Parathyroid adenoma (tissue), 2 donors: ENCODE measurements around the gene DGUOK.

Experiments used
- H2AFZ ChIP-seq: fragments of 300-600 bp; sonication (generic); one replicate; pipeline ENCODE4 v1.7.0; 2017; ENCODE audit warnings: antibody characterized with exemption, mild to moderate bottlenecking
- H3K27ac ChIP-seq: fragments of 300-600 bp; sonication (generic); one replicate; pipeline ENCODE4 v1.7.0; 2017
- H3K27me3 ChIP-seq: fragments of 300-600 bp; sonication (generic); one replicate; pipeline ENCODE4 v1.7.0; 2017; ENCODE audit warnings: low read length; ENCODE audit not compliant: control insufficient read depth, insufficient read depth
- H3K36me3 ChIP-seq: fragments of 300-600 bp; sonication (generic); one replicate; pipeline ENCODE4 v1.7.0; 2017; ENCODE audit warnings: low read length; ENCODE audit not compliant: control insufficient read depth, insufficient read depth
- H3K4me1 ChIP-seq: fragments of 300-600 bp; sonication (generic); one replicate; pipeline ENCODE4 v1.7.0; 2017; ENCODE audit warnings: control low read depth
- H3K4me2 ChIP-seq: fragments of 300-600 bp; sonication (generic); one replicate; pipeline ENCODE4 v1.7.0; 2017; ENCODE audit warnings: low read length
- H3K4me3 ChIP-seq: fragments of 300-600 bp; sonication (generic); one replicate; pipeline ENCODE4 v1.7.0; 2017; ENCODE audit warnings: low read depth, low read length
- H3K79me2 ChIP-seq: fragments of 300-600 bp; sonication (generic); one replicate; pipeline ENCODE4 v1.7.0; 2017; ENCODE audit warnings: control low read depth
- H3K9ac ChIP-seq: fragments of 300-600 bp; sonication (generic); one replicate; pipeline ENCODE4 v1.7.0; 2017; ENCODE audit warnings: mild to moderate bottlenecking
- H3K9me3 ChIP-seq: fragments of 300-600 bp; sonication (generic); one replicate; pipeline ENCODE4 v1.7.0; 2017; ENCODE audit warnings: low read length; ENCODE audit not compliant: control insufficient read depth
- CTCF ChIP-seq: fragments of 300-600 bp; sonication (generic); IDR thresholded peaks from one replicate; pipeline ENCODE4 v1.7.0; 2017; ENCODE audit warnings: antibody characterized with exemption, mild to moderate bottlenecking
- donor health status: primary hyperparathyroidism.

The DGUOK gene

DNA sequence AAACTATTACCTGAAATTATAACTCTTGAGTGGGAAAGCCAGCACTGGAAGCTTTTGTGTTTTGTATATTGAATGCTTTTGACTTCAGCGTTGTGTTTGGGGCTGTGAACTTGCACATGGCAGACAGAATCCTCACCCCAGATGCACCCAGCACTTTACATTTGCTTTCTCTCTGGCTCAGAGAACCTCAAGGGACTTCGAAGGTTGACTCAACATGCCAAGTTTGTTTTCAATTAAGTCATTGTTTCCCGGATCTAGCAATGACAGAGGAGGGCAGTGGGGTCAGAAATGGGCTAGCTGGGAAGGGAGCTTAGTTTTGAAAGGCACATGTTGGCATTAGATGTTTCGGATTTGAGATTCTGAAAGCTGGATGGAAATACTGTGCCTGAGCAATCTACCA, 80.4 kb downstream of the DGUOK start:
- Histone ChIP-seq H3K4me3 (no peak overlapping the region), H2AFZ (no peak overlapping the region), H3K27me3 (no peaks in the 10 kb centered on the region), H3K4me1 (peaks cover 13% of the 10 kb centered on the region), H3K9me3 (no peaks in the 10 kb centered on the region), H3K9ac (no peak overlapping the region), H3K27ac (no peak overlapping the region), H3K79me2 (peaks cover 49% of the 10 kb centered on the region), H3K36me3 (no peaks in the 10 kb centered on the region), H3K4me2 (no peak overlapping the region)
- TF ChIP-seq CTCF: no peak

DNA sequence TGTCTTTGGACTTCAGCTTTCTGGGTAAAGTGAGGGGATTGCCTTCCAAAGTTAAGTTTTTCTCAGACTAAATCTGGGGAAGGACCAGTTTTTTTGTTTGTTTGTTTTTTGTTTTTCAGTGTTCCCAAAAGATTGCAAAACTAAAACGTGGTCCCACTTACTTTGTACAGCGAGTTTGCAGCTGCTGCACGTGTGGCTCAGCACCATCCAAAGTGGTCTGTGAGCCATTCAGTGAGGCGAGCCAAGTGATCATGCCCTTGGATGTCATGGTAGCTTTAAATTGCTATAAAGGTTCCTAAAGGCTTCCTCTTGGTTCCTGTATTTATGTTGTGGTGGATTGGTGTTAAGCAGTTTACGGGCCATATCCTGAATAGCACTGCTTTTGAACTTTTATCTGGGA, 81.0 kb downstream of the DGUOK start:
- no peak overlapping the region for H3K4me2 ChIP-seq
- no peak overlapping the region for H2AFZ ChIP-seq
- no peak overlapping the region for H3K9ac ChIP-seq
- no peak for TF ChIP-seq CTCF
- no peaks in the 10 kb centered on the region for H3K27me3 ChIP-seq
- no peak overlapping the region for H3K27ac ChIP-seq
- no peak overlapping the region for H3K4me3 ChIP-seq
- H3K9me3 ChIP-seq: no peaks in the 10 kb centered on the region
- peaks cover 13% of the 10 kb centered on the region for H3K4me1 ChIP-seq
- peaks cover 49% of the 10 kb centered on the region for H3K79me2 ChIP-seq
- H3K36me3 ChIP-seq: no peaks in the 10 kb centered on the region
